ENCODE data around the gene RHBDD1.

DNA sequence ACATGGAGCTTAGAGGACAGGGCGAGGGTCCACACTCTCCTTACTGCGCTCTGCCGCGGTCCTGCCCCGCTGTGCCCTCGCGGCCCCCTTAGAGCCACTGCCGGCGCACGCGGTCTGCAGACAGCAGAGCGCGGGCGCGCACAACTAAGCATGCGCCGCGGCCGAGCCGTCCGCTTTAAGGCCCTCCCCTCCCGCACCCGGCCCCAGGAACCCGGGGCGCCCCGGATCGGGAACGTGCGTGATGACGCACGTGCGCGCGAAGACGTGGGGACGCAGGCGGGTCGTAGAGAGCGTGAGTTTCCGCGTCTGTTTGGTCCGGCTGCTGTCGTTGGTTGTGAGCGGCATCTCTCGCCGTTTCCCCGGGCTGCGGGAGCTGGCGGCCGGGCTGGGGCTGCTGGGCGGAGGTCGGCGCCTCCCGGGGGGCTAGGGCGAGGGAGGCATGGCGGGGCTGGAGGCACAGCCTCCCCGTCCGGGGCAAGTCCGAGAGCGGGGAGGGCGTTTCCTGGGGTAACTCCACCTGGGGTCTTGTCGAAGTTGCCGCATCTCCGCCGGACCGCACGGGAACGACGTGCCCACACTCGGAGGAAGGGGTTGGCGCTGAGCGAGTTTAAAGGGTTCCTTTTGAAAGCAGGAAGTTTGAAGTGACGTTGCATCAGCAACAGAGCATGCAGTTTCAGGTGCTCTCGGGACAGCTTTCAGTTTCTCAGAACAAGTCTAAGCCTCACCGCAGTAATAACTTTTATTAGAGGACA lies at the start of gene RHBDD1:
- TF ChIP-seq, protein P1, sequence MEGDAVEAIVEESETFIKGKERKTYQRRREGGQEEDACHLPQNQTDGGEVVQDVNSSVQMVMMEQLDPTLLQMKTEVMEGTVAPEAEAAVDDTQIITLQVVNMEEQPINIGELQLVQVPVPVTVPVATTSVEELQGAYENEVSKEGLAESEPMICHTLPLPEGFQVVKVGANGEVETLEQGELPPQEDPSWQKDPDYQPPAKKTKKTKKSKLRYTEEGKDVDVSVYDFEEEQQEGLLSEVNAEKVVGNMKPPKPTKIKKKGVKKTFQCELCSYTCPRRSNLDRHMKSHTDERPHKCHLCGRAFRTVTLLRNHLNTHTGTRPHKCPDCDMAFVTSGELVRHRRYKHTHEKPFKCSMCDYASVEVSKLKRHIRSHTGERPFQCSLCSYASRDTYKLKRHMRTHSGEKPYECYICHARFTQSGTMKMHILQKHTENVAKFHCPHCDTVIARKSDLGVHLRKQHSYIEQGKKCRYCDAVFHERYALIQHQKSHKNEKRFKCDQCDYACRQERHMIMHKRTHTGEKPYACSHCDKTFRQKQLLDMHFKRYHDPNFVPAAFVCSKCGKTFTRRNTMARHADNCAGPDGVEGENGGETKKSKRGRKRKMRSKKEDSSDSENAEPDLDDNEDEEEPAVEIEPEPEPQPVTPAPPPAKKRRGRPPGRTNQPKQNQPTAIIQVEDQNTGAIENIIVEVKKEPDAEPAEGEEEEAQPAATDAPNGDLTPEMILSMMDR (IDR thresholded peaks at IDR 0.05; ENCODE audit: low read depth, low read length, poor library complexity, severe bottlenecking): no peak
- no peak for TF ChIP-seq EZH2phosphoT487 (IDR thresholded peaks at IDR 0.05; ENCODE audit: borderline replicate concordance, low read length)
